SK-N-SH (cell line): Measurements from ENCODE around the gene DNAH11. TPM values are rescaled to one million over a fixed set of nuclear protein-coding genes. Genes with fewer than 3 reads are reported as not detected.

ENCODE experiments used
- CTCF ChIA-PET: fragments of 300-600, 350-600 bp; formaldehyde crosslinking; extraction: SDS; loops from one replicate; lab custom pipeline; 2021; lab: Yijun Ruan, JAX
- POLR2A ChIA-PET: fragments of 350-600 bp; sonication (Branson Sonifier 250); formaldehyde crosslinking; extraction: SDS; loops from one replicate; lab custom pipeline; 2020; ENCODE audit warnings: antibody characterized with exemption, inconsistent platforms; lab: Yijun Ruan, JAX
- DNase-seq: peaks from one replicate; pipeline ENCODE4 v3.0.0; 2012
- H2AFZ ChIP-seq: fragments of 200-600 bp; sonication (generic); 2 replicates; pipeline ENCODE4 v1.8.1; 2016; ENCODE audit warnings: antibody characterized with exemption, mild to moderate bottlenecking, low read depth
- H3F3A ChIP-seq: fragments of 200-600 bp; sonication (generic); replicated peaks from 2 replicates; pipeline ENCODE3; 2016; ENCODE audit warnings: antibody characterized with exemption, mild to moderate bottlenecking; ENCODE audit not compliant: insufficient read depth
- H3K27ac ChIP-seq, 2 experiments: fragments of 200-500 bp in 1 of 2; fragments of 200-600 bp in 1 of 2; sonication (Bioruptor generic) in 1 of 2; sonication (generic), shearing (Covaris generic) in 1 of 2; 2 replicates each; pipeline versions ENCODE4 v1.5.1 to v1.6.1; 2014 to 2016; ENCODE audit warnings: low read depth in 2 of 2, inconsistent platforms in 1 of 2, low read length in 1 of 2, mild to moderate bottlenecking in 1 of 2, mixed read lengths in 1 of 2
- H3K27me3 ChIP-seq: fragments of 200-600 bp; sonication (generic), shearing (Covaris generic); 2 replicates; pipeline ENCODE4 v1.6.1; 2016; ENCODE audit warnings: mixed run types; ENCODE audit not compliant: insufficient read depth
- H3K36me3 ChIP-seq, 2 experiments: fragments of 200-500 bp in 1 of 2; fragments of 200-600 bp in 1 of 2; sonication (Bioruptor generic) in 1 of 2; sonication (generic) in 1 of 2; replicated peaks in 1 of 2; 2 replicates each; pipeline versions ENCODE3 to v1.5.1; 2014 to 2016; ENCODE audit warnings: low read length in 1 of 2, mild to moderate bottlenecking in 1 of 2; ENCODE audit not compliant: insufficient read depth in 2 of 2, control insufficient read depth in 1 of 2
- H3K4me1 ChIP-seq, 2 experiments: fragments of 200-500 bp in 1 of 2; fragments of 200-600 bp in 1 of 2; sonication (Bioruptor generic) in 1 of 2; sonication (generic), shearing (Covaris generic) in 1 of 2; 2 replicates each; pipeline versions ENCODE4 v1.5.1 to v1.6.1; 2014 to 2016; ENCODE audit warnings: low read depth in 1 of 2, low read length in 1 of 2, mixed run types in 1 of 2; ENCODE audit not compliant: insufficient read depth in 2 of 2, control insufficient read depth in 1 of 2
- H3K4me2 ChIP-seq: fragments of 200-600 bp; sonication (generic), shearing (Covaris generic); 2 replicates; pipeline ENCODE4 v1.6.1; 2017; ENCODE audit warnings: mixed run types
- H3K4me3 ChIP-seq, 2 experiments: fragments of 200-500 bp in 1 of 2; fragments of 200-600 bp in 1 of 2; sonication (Bioruptor generic) in 1 of 2; sonication (generic), shearing (Covaris generic) in 1 of 2; 2 replicates each; pipeline versions ENCODE4 v1.5.1 to v1.8.1; 2014 to 2016; ENCODE audit warnings: low read depth in 2 of 2, inconsistent platforms in 1 of 2, low read length in 1 of 2, mild to moderate bottlenecking in 1 of 2, mixed read lengths in 1 of 2, moderate library complexity in 1 of 2
- H3K79me2 ChIP-seq: fragments of 200-600 bp; sonication (generic); 2 replicates; pipeline ENCODE4 v1.8.1; 2017; ENCODE audit warnings: mild to moderate bottlenecking; ENCODE audit not compliant: insufficient read depth
- H3K9ac ChIP-seq: fragments of 200-600 bp; sonication (generic); 2 replicates; pipeline ENCODE4 v1.6.1; 2017; ENCODE audit warnings: mixed run types
- H3K9me2 ChIP-seq: fragments of 200-600 bp; sonication (generic); 2 replicates; pipeline ENCODE4 v1.6.1; 2017; ENCODE audit warnings: mixed run types
- H3K9me3 ChIP-seq: fragments of 200-600 bp; sonication (generic); 2 replicates; pipeline ENCODE4 v1.6.1; 2017; ENCODE audit warnings: mixed run types, mild to moderate bottlenecking, moderate library complexity
- H4K20me1 ChIP-seq: fragments of 200-600 bp; sonication (generic); 2 replicates; pipeline ENCODE4 v1.6.1; 2017; ENCODE audit warnings: mild to moderate bottlenecking, mixed run types; ENCODE audit not compliant: insufficient read depth
- ELF1 ChIP-seq: IDR thresholded peaks from 2 replicates; pipeline ENCODE4 v1.4.0; 2012
- EP300 ChIP-seq, 2 experiments: IDR thresholded peaks; 2 replicates each; pipeline versions ENCODE4 v1.4.0 to v1.6.1; 2012; ENCODE audit warnings: borderline replicate concordance in 1 of 2, low read depth in 1 of 2, low read length in 1 of 2
- FOXJ3 ChIP-seq: sonication (generic); formaldehyde crosslinking; IDR thresholded peaks from 2 replicates; pipeline ENCODE4 v1.5.1; 2020; ENCODE audit warnings: mild to moderate bottlenecking, missing genetic modification reagents
- JUND ChIP-seq: IDR thresholded peaks from 2 replicates; pipeline ENCODE4 v1.4.0; 2012
- MXI1 ChIP-seq: IDR thresholded peaks from 2 replicates; pipeline ENCODE4 v1.6.1; 2012; ENCODE audit warnings: mild to moderate bottlenecking, low read depth, low read length, improper control_type of control experiment
- NFIC ChIP-seq: IDR thresholded peaks from 2 replicates; pipeline ENCODE4 v1.4.0; 2012; ENCODE audit warnings: borderline replicate concordance
- NRF1 ChIP-seq: IDR thresholded peaks from 2 replicates; pipeline ENCODE4 v1.6.1; 2012; ENCODE audit warnings: low read depth, mild to moderate bottlenecking, low read length
- SMC3 ChIP-seq: IDR thresholded peaks from 2 replicates; pipeline ENCODE4 v1.6.1; 2012; ENCODE audit warnings: low read depth, low read length, improper control_type of control experiment
- TAF1 ChIP-seq: IDR thresholded peaks from 2 replicates; pipeline ENCODE4 v1.6.1; 2012; ENCODE audit warnings: low read depth, mild to moderate bottlenecking, low read length, moderate library complexity, borderline replicate concordance
- TCF12 ChIP-seq: IDR thresholded peaks from 2 replicates; pipeline ENCODE4 v1.4.0; 2012
- TEAD4 ChIP-seq: IDR thresholded peaks from 2 replicates; pipeline ENCODE4 v1.4.0; 2012; ENCODE audit warnings: mild to moderate bottlenecking, borderline replicate concordance; ENCODE audit not compliant: insufficient read depth
- YY1 ChIP-seq: IDR thresholded peaks from 2 replicates; pipeline ENCODE4 v1.4.0; 2012; ENCODE audit warnings: low read depth, mild to moderate bottlenecking
- WGBS: methylation state at CpG from one replicate; pipeline ENCODE4 v1.1.6; 2017; ENCODE audit warnings: low lambda C conversion rate; 5-methylcytosine and 5-hydroxymethylcytosine counted together
- polyA plus RNA-seq, 3 experiments: library from polyadenylated mRNA; depleted of rRNA; stranded (reverse); fragments of >200 nt; gene quantifications; 2 replicates each; pipeline ENCODE4 v1.2.3, GENCODE V29; 2012
- TF ChIP-seq, protein P1 (sequence below): IDR thresholded peaks from 2 replicates; pipeline ENCODE4 v1.6.1; 2012; ENCODE audit warnings: mild to moderate bottlenecking, low read depth, low read length, moderate library complexity
- TF ChIP-seq, protein P2 (sequence below): IDR thresholded peaks from 2 replicates; pipeline ENCODE4 v1.4.0; 2012; ENCODE audit warnings: low read depth, borderline replicate concordance

DNAH11 gene
- polyA plus RNA-seq, 1 of the 3 experiments (the other 2 are of a cell fraction): 0.77 TPM

GRCh38 chr7:21938463-21938862 lies 395.6 kb downstream of the DNAH11 start:
- Histone ChIP-seq H2AFZ (no peak overlapping the region), H3K27me3 (no peaks in the 10 kb centered on the region), H3K27ac (no peak overlapping the region), H3K9ac (no peak overlapping the region), H3K4me3 (no peak overlapping the region), H3K9me3 (no peaks in the 10 kb centered on the region), H3K36me3 (peaks cover 0 to 7% of the 10 kb centered on the region in 2 experiments), H4K20me1 (no peaks in the 10 kb centered on the region), H3K9me2 (peaks cover 4% of the 10 kb centered on the region; the same call in 1 of the 2 replicates), H3K4me2 (no peak overlapping the region), H3K4me1 (peaks cover 0 to 2% of the 10 kb centered on the region in 2 experiments; a peak in 1 of 4 replicates), H3K79me2 (no peaks in the 10 kb centered on the region), H3F3A (no peaks in the 10 kb centered on the region)
- TF ChIP-seq TAF1 (no peak), YY1 (no peak), SMC3 (no peak), ELF1 (no peak), JUND (no peak), EP300 (IDR thresholded peaks at IDR 0.05; ENCODE audit: borderline replicate concordance in 1 of 2, low read depth in 1 of 2, low read length in 1 of 2) (no peak), MXI1 (no peak), TCF12 (no peak), FOXJ3 (CRISPR knock-in tag) (no peak), TEAD4 (no peak), NRF1 (no peak), NFIC (no peak)
- TF ChIP-seq, protein P1, sequence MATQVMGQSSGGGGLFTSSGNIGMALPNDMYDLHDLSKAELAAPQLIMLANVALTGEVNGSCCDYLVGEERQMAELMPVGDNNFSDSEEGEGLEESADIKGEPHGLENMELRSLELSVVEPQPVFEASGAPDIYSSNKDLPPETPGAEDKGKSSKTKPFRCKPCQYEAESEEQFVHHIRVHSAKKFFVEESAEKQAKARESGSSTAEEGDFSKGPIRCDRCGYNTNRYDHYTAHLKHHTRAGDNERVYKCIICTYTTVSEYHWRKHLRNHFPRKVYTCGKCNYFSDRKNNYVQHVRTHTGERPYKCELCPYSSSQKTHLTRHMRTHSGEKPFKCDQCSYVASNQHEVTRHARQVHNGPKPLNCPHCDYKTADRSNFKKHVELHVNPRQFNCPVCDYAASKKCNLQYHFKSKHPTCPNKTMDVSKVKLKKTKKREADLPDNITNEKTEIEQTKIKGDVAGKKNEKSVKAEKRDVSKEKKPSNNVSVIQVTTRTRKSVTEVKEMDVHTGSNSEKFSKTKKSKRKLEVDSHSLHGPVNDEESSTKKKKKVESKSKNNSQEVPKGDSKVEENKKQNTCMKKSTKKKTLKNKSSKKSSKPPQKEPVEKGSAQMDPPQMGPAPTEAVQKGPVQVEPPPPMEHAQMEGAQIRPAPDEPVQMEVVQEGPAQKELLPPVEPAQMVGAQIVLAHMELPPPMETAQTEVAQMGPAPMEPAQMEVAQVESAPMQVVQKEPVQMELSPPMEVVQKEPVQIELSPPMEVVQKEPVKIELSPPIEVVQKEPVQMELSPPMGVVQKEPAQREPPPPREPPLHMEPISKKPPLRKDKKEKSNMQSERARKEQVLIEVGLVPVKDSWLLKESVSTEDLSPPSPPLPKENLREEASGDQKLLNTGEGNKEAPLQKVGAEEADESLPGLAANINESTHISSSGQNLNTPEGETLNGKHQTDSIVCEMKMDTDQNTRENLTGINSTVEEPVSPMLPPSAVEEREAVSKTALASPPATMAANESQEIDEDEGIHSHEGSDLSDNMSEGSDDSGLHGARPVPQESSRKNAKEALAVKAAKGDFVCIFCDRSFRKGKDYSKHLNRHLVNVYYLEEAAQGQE: no peak
- TF ChIP-seq, protein P2, sequence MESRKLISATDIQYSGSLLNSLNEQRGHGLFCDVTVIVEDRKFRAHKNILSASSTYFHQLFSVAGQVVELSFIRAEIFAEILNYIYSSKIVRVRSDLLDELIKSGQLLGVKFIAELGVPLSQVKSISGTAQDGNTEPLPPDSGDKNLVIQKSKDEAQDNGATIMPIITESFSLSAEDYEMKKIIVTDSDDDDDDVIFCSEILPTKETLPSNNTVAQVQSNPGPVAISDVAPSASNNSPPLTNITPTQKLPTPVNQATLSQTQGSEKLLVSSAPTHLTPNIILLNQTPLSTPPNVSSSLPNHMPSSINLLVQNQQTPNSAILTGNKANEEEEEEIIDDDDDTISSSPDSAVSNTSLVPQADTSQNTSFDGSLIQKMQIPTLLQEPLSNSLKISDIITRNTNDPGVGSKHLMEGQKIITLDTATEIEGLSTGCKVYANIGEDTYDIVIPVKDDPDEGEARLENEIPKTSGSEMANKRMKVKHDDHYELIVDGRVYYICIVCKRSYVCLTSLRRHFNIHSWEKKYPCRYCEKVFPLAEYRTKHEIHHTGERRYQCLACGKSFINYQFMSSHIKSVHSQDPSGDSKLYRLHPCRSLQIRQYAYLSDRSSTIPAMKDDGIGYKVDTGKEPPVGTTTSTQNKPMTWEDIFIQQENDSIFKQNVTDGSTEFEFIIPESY: no peak
- no peak for DNase-seq
- 65% methylated on average over 2 of the region's 2 CpGs for WGBS
- POLR2A ChIA-PET: no interaction called here
- CTCF ChIA-PET: no interaction called here
